Thyroid gland (tissue), 4 donors: ENCODE data around the gene NUMBL. TPM values are rescaled to one million over a fixed set of nuclear protein-coding genes. Genes with fewer than 3 reads are reported as not detected.
"Not testable (repeated sequence)": the region's sequence is repeated elsewhere in the genome, so short reads cannot be mapped to it uniquely, and the experiment has no call there.

ENCODE experiments used
- DNase-seq, 2 donors: peaks; one replicate each; pipeline ENCODE4 v3.0.0-alpha.2; 2019
- H3K27ac ChIP-seq, 3 donors: fragments of 200-600 bp; sonication (generic); 1 replicate in 2 of 3; 2 replicates in 1 of 3; pipeline ENCODE4 v1.5.1; 2016 to 2019; ENCODE audit warnings: mild to moderate bottlenecking in 1 of 3, moderate library complexity in 1 of 3
- H3K27me3 ChIP-seq: fragments of 200-600 bp; sonication (generic); one replicate; pipeline ENCODE4 v1.5.1; 2019
- H3K36me3 ChIP-seq, 2 donors: fragments of 200-600 bp; sonication (generic); one replicate each; pipeline ENCODE4 v1.5.1; 2016 to 2019
- H3K4me1 ChIP-seq, 2 donors: fragments of 200-600 bp; sonication (generic); one replicate each; pipeline ENCODE4 v1.5.1; 2017 to 2019
- H3K4me3 ChIP-seq, 3 donors: fragments of 200-600 bp; sonication (generic); replicated peaks in 1 of 3; 1 replicate in 2 of 3; 2 replicates in 1 of 3; pipeline ENCODE4 v1.5.1; 2016; ENCODE audit warnings: mild to moderate bottlenecking in 1 of 3
- H3K9me3 ChIP-seq: fragments of 200-600 bp; sonication (generic); one replicate; pipeline ENCODE4 v1.5.1; 2017
- CTCF ChIP-seq, 6 experiments: fragments of 200-600 bp in 3 of 6; fragments of 450-650 bp in 3 of 6; sonication (generic) in 3 of 6; IDR thresholded peaks; one replicate each; pipeline ENCODE4 v1.5.1; 2016 to 2019; ENCODE audit warnings: antibody characterized with exemption in 6 of 6, mild to moderate bottlenecking in 2 of 6, inconsistent platforms in 1 of 6, moderate library complexity in 1 of 6
- POLR2A ChIP-seq, 2 donors: fragments of 450-650 bp; IDR thresholded peaks; one replicate each; pipeline ENCODE4 v1.6.1; 2017; ENCODE audit warnings: antibody characterized with exemption in 2 of 2, mild to moderate bottlenecking in 2 of 2, moderate library complexity in 1 of 2
- WGBS, 2 donors: methylation state at CpG; one replicate each; pipeline ENCODE4 v1.1.5; 2017; 5-methylcytosine and 5-hydroxymethylcytosine counted together
- intact Hi-C: fragments of 100-400 bp; cut with DNase I; formaldehyde crosslinking; loops from one replicate; pipeline ENCODE4 v1.15.1; 2023
- total RNA-seq, 4 donors: library from RNA; depleted of rRNA; stranded (reverse); fragments of >200 nt; gene quantifications; one replicate each; pipeline ENCODE4 v1.2.3, GENCODE V29; 2016

NUMBL gene
- total RNA-seq, 4 donors from 2014 or later, result 14.2 to 22.5 (median 17.0) TPM

- H3K4me3 ChIP-seq, result no peak overlapping the region
- intact Hi-C loops, result no loop called here
- no peak for TF ChIP-seq POLR2A (IDR thresholded peaks at IDR 0.05)
- TF ChIP-seq CTCF (IDR thresholded peaks at IDR 0.05), result no peak
- 95 to 98% methylated on average over 11 of the region's 11 CpGs for WGBS, 2 donors
- peaks cover 79 to 81% of the 10 kb centered on the region in 2 donors for H3K36me3 ChIP-seq
- no peak for DNase-seq
- no peaks in the 10 kb centered on the region for H3K27me3 ChIP-seq
- no peaks in the 10 kb centered on the region for H3K9me3 ChIP-seq
- H3K4me1 ChIP-seq, result no peaks in the 10 kb centered on the region
- H3K27ac ChIP-seq, result no peak overlapping the region
Measured at GRCh38 chr19:40735013-40735771, 44.7 kb upstream of the NUMBL start.

GRCh38 chr19:40733149-40733548, 42.7 kb upstream of the NUMBL start:
- Histone ChIP-seq H3K9me3 (no peaks in the 10 kb centered on the region), H3K36me3 (peaks cover 80 to 87% of the 10 kb centered on the region in 2 donors), H3K4me1 (no peaks in the 10 kb centered on the region), H3K27me3 (no peaks in the 10 kb centered on the region), H3K4me3 (no peak overlapping the region), H3K27ac (no peak overlapping the region)
- TF ChIP-seq POLR2A (IDR thresholded peaks at IDR 0.05) (no peak), CTCF (IDR thresholded peaks at IDR 0.05) (no peak)
- WGBS, 2 donors, result 96 to 97% methylated on average over 12 to 13 of the region's 13 CpGs
- intact Hi-C loops, result no loop called here
- DNase-seq, result no peak

- not testable (repeated sequence) for H3K27me3 ChIP-seq, H3K9me3 ChIP-seq
- peaks cover 82 to 92% of the 10 kb centered on the region in 2 donors for H3K36me3 ChIP-seq
Measured at GRCh38 chr19:40732304-40732703, 41.9 kb upstream of the NUMBL start.

GRCh38 chr19:40730065-40730464, 39.6 kb upstream of the NUMBL start:
- H3K4me1 ChIP-seq, result not testable (repeated sequence)
- WGBS, 2 donors, result 92 to 93% methylated on average over 5 of the region's 5 CpGs

More at GRCh38 chr19:40732304-40732703, 41.9 kb upstream of the NUMBL start:
- H3K4me1 ChIP-seq, H3K27ac ChIP-seq, DNase-seq, intact Hi-C loops, H3K4me3 ChIP-seq: not testable (repeated sequence)
- 93 to 94% methylated on average over 16 of the region's 16 CpGs for WGBS, 2 donors

GRCh38 chr19:40726279-40726678, 35.8 kb upstream of the NUMBL start:
- no peak for DNase-seq
- intact Hi-C loops, result no loop called here
- Histone ChIP-seq H3K36me3 (peaks cover 66 to 70% of the 10 kb centered on the region in 2 donors), H3K4me1 (peaks cover 8 to 25% of the 10 kb centered on the region in 2 donors), H3K9me3 (no peaks in the 10 kb centered on the region), H3K27me3 (no peaks in the 10 kb centered on the region), H3K27ac (no peak overlapping the region), H3K4me3 (no peak overlapping the region)
- 93 to 100% methylated on average over 4 of the region's 4 CpGs for WGBS, 2 donors
- TF ChIP-seq CTCF (IDR thresholded peaks at IDR 0.05) (no peak), POLR2A (IDR thresholded peaks at IDR 0.05) (no peak)

More at GRCh38 chr19:40730065-40730464, 39.6 kb upstream of the NUMBL start:
- H3K27me3 ChIP-seq, intact Hi-C loops, H3K4me3 ChIP-seq, H3K27ac ChIP-seq, DNase-seq, H3K9me3 ChIP-seq: not testable (repeated sequence)
- H3K36me3 ChIP-seq, result peaks cover 83 to 88% of the 10 kb centered on the region in 2 donors

- peaks cover 22 to 39% of the 10 kb centered on the region in 2 donors for H3K4me1 ChIP-seq
- no peaks in the 10 kb centered on the region for H3K27me3 ChIP-seq
- 89 to 91% methylated on average over 3 of the region's 3 CpGs for WGBS, 2 donors
- intact Hi-C loops, result no loop called here
- peaks cover 51 to 56% of the 10 kb centered on the region in 2 donors for H3K36me3 ChIP-seq
- TF ChIP-seq CTCF (IDR thresholded peaks at IDR 0.05) (no peak), POLR2A (IDR thresholded peaks at IDR 0.05) (no peak)
- no peak overlapping the region for H3K27ac ChIP-seq
- H3K4me3 ChIP-seq, result no peak overlapping the region
- H3K9me3 ChIP-seq, result no peaks in the 10 kb centered on the region
- no peak for DNase-seq
Measured at GRCh38 chr19:40724855-40725254, 34.4 kb upstream of the NUMBL start.
